Neuronal stem cell (in vitro differentiated cells): ENCODE measurements around the gene SLITRK2.
A peak's percentile ranks its signal among the peaks of the same experiment; 100 is the strongest.

Experiments
- DNase-seq: peaks from one replicate; pipeline ENCODE4 v3.0.0-alpha.2; 2013; ENCODE audit warnings: low spot score
- H2AFZ ChIP-seq: one replicate; pipeline ENCODE4 v1.6.1; 2013; ENCODE audit warnings: mild to moderate bottlenecking, low read length, inconsistent platforms
- H2AK5ac ChIP-seq: 2 replicates; pipeline ENCODE4 v1.6.1; 2013; ENCODE audit warnings: low read depth, mild to moderate bottlenecking, inconsistent platforms, low read length, moderate library complexity, mixed read lengths
- H2BK120ac ChIP-seq: 2 replicates; pipeline ENCODE4 v1.6.1; 2013; ENCODE audit warnings: low read depth, mild to moderate bottlenecking, inconsistent platforms, low read length, moderate library complexity, mixed read lengths
- H2BK12ac ChIP-seq: one replicate; pipeline ENCODE4 v1.6.1; 2013; ENCODE audit warnings: low read length, inconsistent platforms
- H2BK15ac ChIP-seq: 2 replicates; pipeline ENCODE4 v1.6.1; 2013; ENCODE audit warnings: mild to moderate bottlenecking, low read length, inconsistent platforms, mixed read lengths
- H2BK5ac ChIP-seq: one replicate; pipeline ENCODE4 v1.6.1; 2013; ENCODE audit warnings: inconsistent platforms, mild to moderate bottlenecking, low read length, moderate library complexity
- H3K14ac ChIP-seq: one replicate; pipeline ENCODE4 v1.6.1; 2013; ENCODE audit warnings: low read length, inconsistent platforms
- H3K18ac ChIP-seq: 2 replicates; pipeline ENCODE4 v1.6.1; 2013; ENCODE audit warnings: low read length, inconsistent platforms
- H3K23ac ChIP-seq: 2 replicates; pipeline ENCODE4 v1.6.1; 2013; ENCODE audit warnings: low read depth, mild to moderate bottlenecking, mixed read lengths, low read length, inconsistent platforms; ENCODE audit not compliant: poor library complexity
- H3K27ac ChIP-seq: replicated peaks from 3 replicates; pipeline ENCODE4 v1.5.1; 2013; ENCODE audit warnings: low read length, inconsistent platforms
- H3K27me3 ChIP-seq, 3 experiments: 2 replicates each; pipeline ENCODE4 v1.6.1; 2013; ENCODE audit warnings: low read length in 3 of 3, mild to moderate bottlenecking in 2 of 3, inconsistent platforms in 1 of 3, low read depth in 1 of 3, mixed read lengths in 1 of 3, moderate library complexity in 1 of 3; ENCODE audit not compliant: control insufficient read depth in 3 of 3, insufficient read depth in 3 of 3
- H3K36me3 ChIP-seq, 2 donors: replicated peaks in 1 of 2; 2 replicates each; pipeline ENCODE4 v1.6.1; 2013; ENCODE audit warnings: low read length in 2 of 2; ENCODE audit not compliant: control insufficient read depth in 2 of 2, insufficient read depth in 2 of 2
- H3K4ac ChIP-seq: 2 replicates; pipeline ENCODE4 v1.6.1; 2013; ENCODE audit warnings: inconsistent platforms, mild to moderate bottlenecking, low read length, moderate library complexity
- H3K4me1 ChIP-seq, 2 donors: 1 replicate in 1 of 2; 2 replicates in 1 of 2; pipeline ENCODE4 v1.6.1; 2013; ENCODE audit warnings: low read length in 2 of 2, low read depth in 1 of 2; ENCODE audit not compliant: control insufficient read depth in 2 of 2, insufficient read depth in 1 of 2
- H3K4me2 ChIP-seq: one replicate; pipeline ENCODE4 v1.6.1; 2013; ENCODE audit warnings: mild to moderate bottlenecking, low read length, inconsistent platforms; ENCODE audit not compliant: insufficient read depth, poor library complexity, severe bottlenecking
- H3K4me3 ChIP-seq, 2 donors: 2 replicates each; pipeline ENCODE4 v1.5.1; 2013; ENCODE audit warnings: low read length in 2 of 2, mild to moderate bottlenecking in 2 of 2, inconsistent platforms in 1 of 2, moderate library complexity in 1 of 2
- H3K79me1 ChIP-seq: one replicate; pipeline ENCODE4 v1.6.1; 2013; ENCODE audit warnings: low read depth, mild to moderate bottlenecking, inconsistent platforms, low read length, moderate library complexity
- H3K9ac ChIP-seq: one replicate; pipeline ENCODE4 v1.6.1; 2013; ENCODE audit warnings: mild to moderate bottlenecking, low read depth, low read length, inconsistent platforms; ENCODE audit not compliant: poor library complexity
- H3K9me3 ChIP-seq, 2 donors: replicated peaks in 1 of 2; 2 replicates each; pipeline versions ENCODE3 to v1.6.1; 2013; ENCODE audit warnings: low read length in 2 of 2, mild to moderate bottlenecking in 2 of 2, inconsistent platforms in 1 of 2, low read depth in 1 of 2, mixed read lengths in 1 of 2, moderate library complexity in 1 of 2; ENCODE audit not compliant: control insufficient read depth in 2 of 2, insufficient read depth in 1 of 2
- H4K8ac ChIP-seq: one replicate; pipeline ENCODE4 v1.6.1; 2013; ENCODE audit warnings: low read depth, mild to moderate bottlenecking, inconsistent platforms, low read length, moderate library complexity
- H4K91ac ChIP-seq: one replicate; pipeline ENCODE4 v1.6.1; 2013; ENCODE audit warnings: low read length, low read depth, mild to moderate bottlenecking, inconsistent platforms; ENCODE audit not compliant: poor library complexity
- WGBS, 2 donors: extraction: QIAGEN DNeasy Blood & Tissue Kit; methylation state at CpG; one replicate each; pipeline ENCODE4 v1.1.7; 2013; ENCODE audit warnings: missing lambda C conversion rate in 2 of 2, mixed read lengths in 1 of 2; ENCODE audit not compliant: insufficient read length in 2 of 2, insufficient replicate concordance in 1 of 2; ENCODE audit errors: extremely low coverage in 2 of 2; 5-methylcytosine and 5-hydroxymethylcytosine counted together

The SLITRK2 gene

GRCh38 chrX:145826466-145826865 lies 8.8 kb downstream of the SLITRK2 start:
- H2BK5ac ChIP-seq: no peak overlapping the region
- H3K18ac ChIP-seq: no peak overlapping the region
- no peak overlapping the region for H4K91ac ChIP-seq
- no peaks in the 10 kb centered on the region for H3K9me3 ChIP-seq
- no peak overlapping the region for H3K14ac ChIP-seq
- H3K36me3 ChIP-seq: no peaks in the 10 kb centered on the region
- H2BK12ac ChIP-seq: no peak overlapping the region
- H3K4me3 ChIP-seq: no peak overlapping the region
- H3K27me3 ChIP-seq: peaks cover 0 to 25% (median 13%) of the 10 kb centered on the region in 3 experiments
- no peaks in the 10 kb centered on the region for H3K79me1 ChIP-seq
- H3K4ac ChIP-seq: no peak overlapping the region
- H2AK5ac ChIP-seq: no peak overlapping the region
- H2AFZ ChIP-seq: no peak overlapping the region
- no peak overlapping the region for H3K9ac ChIP-seq
- no peak overlapping the region for H3K27ac ChIP-seq
- no peak for DNase-seq
- no peak overlapping the region for H4K8ac ChIP-seq
- no CpG with 5 or more reads among the region's 4 CpGs for WGBS, 2 donors
- H3K23ac ChIP-seq: no peak overlapping the region
- no peak overlapping the region for H2BK15ac ChIP-seq
- H3K4me2 ChIP-seq: no peak overlapping the region
- no peak overlapping the region for H2BK120ac ChIP-seq
- H3K4me1 ChIP-seq: no peaks in the 10 kb centered on the region

GRCh38 chrX:145832796-145833195 lies 15.2 kb downstream of the SLITRK2 start:
- Histone ChIP-seq H2AFZ (no peak overlapping the region), H3K4ac (no peak overlapping the region), H2AK5ac (no peak overlapping the region), H4K8ac (no peak overlapping the region), H2BK120ac (no peak overlapping the region), H3K27me3 (peaks cover 0 to 7% (median 0%) of the 10 kb centered on the region in 3 experiments), H3K18ac (no peak overlapping the region), H3K36me3 (no peaks in the 10 kb centered on the region), H2BK12ac (no peak overlapping the region), H3K9me3 (no peaks in the 10 kb centered on the region), H3K9ac (no peak overlapping the region), H2BK5ac (no peak overlapping the region), H3K79me1 (no peaks in the 10 kb centered on the region), H3K4me2 (no peak overlapping the region), H2BK15ac (no peak overlapping the region), H3K27ac (no peak overlapping the region), H3K4me3 (no peak overlapping the region), H3K23ac (no peak overlapping the region), H3K14ac (no peak overlapping the region), H4K91ac (no peak overlapping the region), H3K4me1 (no peaks in the 10 kb centered on the region)
- WGBS, 2 donors: no CpG with 5 or more reads among the region's 5 CpGs
- DNase-seq: no peak

GRCh38 chrX:145840531-145840930 lies 22.9 kb downstream of the SLITRK2 start:
- H3K27ac ChIP-seq: no peak overlapping the region
- no peaks in the 10 kb centered on the region for H3K9me3 ChIP-seq
- no peak overlapping the region for H3K4me2 ChIP-seq
- no peak overlapping the region for H4K8ac ChIP-seq
- H3K18ac ChIP-seq: no peak overlapping the region
- DNase-seq: no peak
- no peaks in the 10 kb centered on the region for H3K4me1 ChIP-seq
- WGBS, 2 donors: no CpG with 5 or more reads among the region's 9 CpGs
- peak overlapping the region; percentile 3 for H3K14ac ChIP-seq
- no peak overlapping the region for H3K4me3 ChIP-seq
- no peaks in the 10 kb centered on the region for H3K79me1 ChIP-seq
- H2BK15ac ChIP-seq: no peak overlapping the region
- no peaks in the 10 kb centered on the region for H3K27me3 ChIP-seq
- H3K4ac ChIP-seq: no peak overlapping the region
- no peak overlapping the region for H2AFZ ChIP-seq
- no peak overlapping the region for H2BK120ac ChIP-seq
- no peak overlapping the region for H3K9ac ChIP-seq
- no peak overlapping the region for H3K23ac ChIP-seq
- no peak overlapping the region for H2AK5ac ChIP-seq
- no peak overlapping the region for H4K91ac ChIP-seq
- H2BK12ac ChIP-seq: no peak overlapping the region
- no peak overlapping the region for H2BK5ac ChIP-seq
- no peaks in the 10 kb centered on the region for H3K36me3 ChIP-seq

- Histone ChIP-seq H3K14ac (no peak overlapping the region), H2BK12ac (no peak overlapping the region), H3K4me1 (no peaks in the 10 kb centered on the region), H3K27ac (no peak overlapping the region), H3K36me3 (no peaks in the 10 kb centered on the region), H3K23ac (no peak overlapping the region), H3K27me3 (no peaks in the 10 kb centered on the region), H3K4ac (no peak overlapping the region), H4K91ac (no peak overlapping the region), H2AK5ac (no peak overlapping the region), H3K4me2 (no peak overlapping the region), H3K4me3 (no peak overlapping the region), H2AFZ (no peak overlapping the region), H2BK5ac (no peak overlapping the region), H3K18ac (no peak overlapping the region), H3K9ac (no peak overlapping the region), H3K79me1 (no peaks in the 10 kb centered on the region), H2BK15ac (no peak overlapping the region), H4K8ac (no peak overlapping the region), H3K9me3 (no peaks in the 10 kb centered on the region), H2BK120ac (no peak overlapping the region)
- no CpG with 5 or more reads among the region's 7 CpGs for WGBS, 2 donors
- DNase-seq: no peak
Observed at GRCh38 chrX:145843146-145843904, 25.7 kb downstream of the SLITRK2 start.
